ENCODE measurements around the gene IMPG2.

Gene IMPG2

DNA sequence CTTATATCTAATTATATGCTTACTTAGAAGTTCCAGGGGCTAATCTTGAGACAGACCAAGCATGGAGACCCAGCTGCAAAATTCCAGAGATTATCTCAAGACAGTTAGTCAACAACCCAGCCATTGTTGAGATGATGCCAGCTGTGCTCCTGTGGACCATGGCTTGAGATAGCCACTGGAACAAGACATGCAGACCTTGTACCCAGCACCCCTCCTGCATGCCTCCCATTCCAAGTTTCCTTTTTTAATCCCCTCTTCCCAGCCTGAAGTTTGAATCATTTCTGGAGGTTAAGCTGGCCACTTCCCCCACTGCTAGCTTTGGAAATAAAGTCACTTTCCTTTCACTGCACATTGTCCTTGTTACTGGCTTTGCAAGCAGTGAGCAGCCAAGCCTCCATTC, 53.8 kb downstream of the IMPG2 start:
- H4K8ac ChIP-seq (ENCODE audit: low read length), result no peak overlapping the region
- H3K4ac ChIP-seq (ENCODE audit: low read depth in 1 of 2, low read length in 2 of 2), result no peak overlapping the region
- no peak for DNase-seq
- H3K9me3 ChIP-seq (ENCODE audit: control insufficient read depth, low read length), result no peaks in the 10 kb centered on the region
- no peak overlapping the region for H2BK5ac ChIP-seq (ENCODE audit: low read depth, low read length, poor library complexity, severe bottlenecking)
- no peak overlapping the region for H3K23ac ChIP-seq (ENCODE audit: low read length in 2 of 2)
- H3K4me1 ChIP-seq (ENCODE audit: control insufficient read depth, insufficient read depth, low read depth, low read length), result no peaks in the 10 kb centered on the region
- no peak overlapping the region for H3K9ac ChIP-seq (ENCODE audit: low read length)
- no peaks in the 10 kb centered on the region for H3K27me3 ChIP-seq (ENCODE audit: control insufficient read depth in 1 of 2, insufficient read depth in 1 of 2, low read length in 2 of 2)
- H2AFZ ChIP-seq (ENCODE audit: low read depth, low read length), result no peak overlapping the region
- no peaks in the 10 kb centered on the region for H3K36me3 ChIP-seq (ENCODE audit: control insufficient read depth in 1 of 2, insufficient read depth in 2 of 2, low read depth in 1 of 2, low read length in 2 of 2)
- no peaks in the 10 kb centered on the region for H3K79me1 ChIP-seq (replicated peaks; ENCODE audit: low read length, poor library complexity, severe bottlenecking)
- H2BK120ac ChIP-seq (ENCODE audit: low read depth, low read length), result no peak overlapping the region
- no peak overlapping the region for H2BK12ac ChIP-seq (ENCODE audit: low read length in 2 of 2)
- no peak overlapping the region for H2BK15ac ChIP-seq (ENCODE audit: low read depth, poor library complexity, severe bottlenecking)
- no peak overlapping the region for H4K91ac ChIP-seq (ENCODE audit: low read length)
- no peak overlapping the region for H3K27ac ChIP-seq (ENCODE audit: low read length, poor library complexity, severe bottlenecking)
- H2AK5ac ChIP-seq (ENCODE audit: low read length, severe bottlenecking), result no peak overlapping the region
- H3K18ac ChIP-seq (ENCODE audit: low read depth in 1 of 2, low read length in 2 of 2), result no peak overlapping the region
- no peak overlapping the region for H3K4me2 ChIP-seq (ENCODE audit: low read length, poor library complexity, severe bottlenecking)
- no peak overlapping the region for H3K14ac ChIP-seq (ENCODE audit: low read length in 2 of 2)
- no peak overlapping the region for H3K4me3 ChIP-seq (ENCODE audit: insufficient read depth in 1 of 2, low read depth in 1 of 2, low read length in 2 of 2)

DNA sequence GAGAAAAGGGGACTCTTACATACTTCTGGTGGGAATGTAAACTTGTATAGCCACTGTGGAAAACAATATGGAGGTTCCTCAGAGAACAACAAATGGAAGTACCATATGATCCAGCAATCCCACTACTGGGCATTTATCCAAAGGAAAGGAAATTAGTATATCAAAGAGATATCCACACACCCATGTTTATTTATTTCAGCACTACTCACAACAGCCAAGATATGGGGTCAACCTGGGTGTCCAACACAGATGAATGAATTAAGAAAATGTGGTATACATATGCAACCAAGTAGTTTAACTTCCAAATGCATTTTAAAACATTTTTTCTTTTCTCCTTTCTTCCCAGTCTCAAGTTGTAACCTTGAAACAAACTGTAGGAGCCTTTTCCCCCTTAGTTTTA, 54.3 kb downstream of the IMPG2 start:
- H3K4me1 ChIP-seq (ENCODE audit: control insufficient read depth, insufficient read depth, low read depth, low read length), result no peaks in the 10 kb centered on the region
- H4K8ac ChIP-seq (ENCODE audit: low read length), result no peak overlapping the region
- H3K9me3 ChIP-seq (ENCODE audit: control insufficient read depth, low read length), result no peaks in the 10 kb centered on the region

DNA sequence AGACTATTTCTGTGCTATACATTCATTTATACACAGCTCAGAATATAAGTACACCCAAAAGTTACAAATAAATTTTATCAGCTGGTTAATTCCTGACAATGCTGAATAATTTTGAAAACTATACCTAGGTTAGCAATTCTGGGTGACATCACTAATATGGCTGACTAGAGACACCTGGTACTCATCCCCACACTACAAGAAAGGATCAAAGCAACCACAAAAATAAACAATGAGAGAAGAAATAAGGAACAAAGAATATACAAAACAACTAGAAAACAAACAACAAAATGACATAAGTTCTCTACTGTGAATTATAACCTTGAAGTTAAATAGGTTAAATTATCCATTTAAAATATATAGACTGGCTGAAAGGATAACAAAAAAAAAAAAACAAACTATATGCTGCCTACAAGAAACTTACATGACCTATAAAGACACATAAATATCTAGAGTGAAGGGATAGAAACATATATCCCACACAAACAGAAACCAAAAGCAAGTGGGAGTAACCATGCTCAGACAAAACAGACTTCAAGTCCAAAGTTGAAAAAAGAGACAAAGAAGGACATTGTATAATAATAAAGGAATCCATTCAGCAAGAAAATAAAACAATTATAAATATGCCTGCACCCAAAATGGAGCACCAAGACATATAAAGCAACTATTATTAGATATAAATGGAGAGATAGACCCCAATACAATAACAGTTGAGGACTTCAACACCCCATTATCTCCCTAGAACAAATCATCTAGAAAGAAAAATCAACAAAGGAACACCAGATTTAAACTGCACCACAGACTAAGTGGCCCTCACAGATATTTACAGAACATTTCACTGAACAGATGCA, 57.8 kb downstream of the IMPG2 start:
- H3K4ac ChIP-seq (ENCODE audit: low read depth in 1 of 2, low read length in 2 of 2), result no peak overlapping the region
- H4K91ac ChIP-seq (ENCODE audit: low read length), result no peak overlapping the region
- H3K14ac ChIP-seq (ENCODE audit: low read length in 2 of 2), result no peak overlapping the region
- H3K4me3 ChIP-seq (ENCODE audit: insufficient read depth in 1 of 2, low read depth in 1 of 2, low read length in 2 of 2), result no peak overlapping the region
- H3K79me1 ChIP-seq (replicated peaks; ENCODE audit: low read length, poor library complexity, severe bottlenecking), result no peaks in the 10 kb centered on the region
- H2AK5ac ChIP-seq (ENCODE audit: low read length, severe bottlenecking), result no peak overlapping the region
- no peak overlapping the region for H2BK120ac ChIP-seq (ENCODE audit: low read depth, low read length)
- no peak overlapping the region for H3K27ac ChIP-seq (ENCODE audit: low read length, poor library complexity, severe bottlenecking)
- H3K23ac ChIP-seq (ENCODE audit: low read length in 2 of 2), result no peak overlapping the region
- H2BK5ac ChIP-seq (ENCODE audit: low read depth, low read length, poor library complexity, severe bottlenecking), result no peak overlapping the region
- no peak overlapping the region for H2BK15ac ChIP-seq (ENCODE audit: low read depth, poor library complexity, severe bottlenecking)
- H3K36me3 ChIP-seq (ENCODE audit: control insufficient read depth in 1 of 2, insufficient read depth in 2 of 2, low read depth in 1 of 2, low read length in 2 of 2), result no peaks in the 10 kb centered on the region
- no peak overlapping the region for H3K9ac ChIP-seq (ENCODE audit: low read length)
- H2AFZ ChIP-seq (ENCODE audit: low read depth, low read length), result no peak overlapping the region
- no peak overlapping the region for H3K4me2 ChIP-seq (ENCODE audit: low read length, poor library complexity, severe bottlenecking)
- no peak overlapping the region for H2BK12ac ChIP-seq (ENCODE audit: low read length in 2 of 2)
- H3K27me3 ChIP-seq (ENCODE audit: control insufficient read depth in 1 of 2, insufficient read depth in 1 of 2, low read length in 2 of 2), result no peaks in the 10 kb centered on the region
- no peak overlapping the region for H3K18ac ChIP-seq (ENCODE audit: low read depth in 1 of 2, low read length in 2 of 2)
- no peaks in the 10 kb centered on the region for H3K9me3 ChIP-seq (ENCODE audit: control insufficient read depth, low read length)
- H4K8ac ChIP-seq (ENCODE audit: low read length), result no peak overlapping the region
- H3K4me1 ChIP-seq (ENCODE audit: control insufficient read depth, insufficient read depth, low read depth, low read length), result no peaks in the 10 kb centered on the region
- no peak for DNase-seq

More for the DNA sequence above, 54.3 kb downstream of the IMPG2 start:
- H3K27ac ChIP-seq (ENCODE audit: low read length, poor library complexity, severe bottlenecking), result no peak overlapping the region
- H3K9ac ChIP-seq (ENCODE audit: low read length), result no peak overlapping the region
- no peaks in the 10 kb centered on the region for H3K79me1 ChIP-seq (replicated peaks; ENCODE audit: low read length, poor library complexity, severe bottlenecking)
- no peaks in the 10 kb centered on the region for H3K27me3 ChIP-seq (ENCODE audit: control insufficient read depth in 1 of 2, insufficient read depth in 1 of 2, low read length in 2 of 2)
- no peak overlapping the region for H3K23ac ChIP-seq (ENCODE audit: low read length in 2 of 2)
- no peak overlapping the region for H2BK120ac ChIP-seq (ENCODE audit: low read depth, low read length)
- H2AFZ ChIP-seq (ENCODE audit: low read depth, low read length), result no peak overlapping the region
- H3K14ac ChIP-seq (ENCODE audit: low read length in 2 of 2), result no peak overlapping the region
- H3K4me2 ChIP-seq (ENCODE audit: low read length, poor library complexity, severe bottlenecking), result no peak overlapping the region
- no peak overlapping the region for H3K4ac ChIP-seq (ENCODE audit: low read depth in 1 of 2, low read length in 2 of 2)
- DNase-seq, result no peak
- H3K36me3 ChIP-seq (ENCODE audit: control insufficient read depth in 1 of 2, insufficient read depth in 2 of 2, low read depth in 1 of 2, low read length in 2 of 2), result no peaks in the 10 kb centered on the region
- no peak overlapping the region for H3K4me3 ChIP-seq (ENCODE audit: insufficient read depth in 1 of 2, low read depth in 1 of 2, low read length in 2 of 2)
- no peak overlapping the region for H2BK5ac ChIP-seq (ENCODE audit: low read depth, low read length, poor library complexity, severe bottlenecking)
- H2BK12ac ChIP-seq (ENCODE audit: low read length in 2 of 2), result no peak overlapping the region
- no peak overlapping the region for H2AK5ac ChIP-seq (ENCODE audit: low read length, severe bottlenecking)
- no peak overlapping the region for H4K91ac ChIP-seq (ENCODE audit: low read length)
- no peak overlapping the region for H2BK15ac ChIP-seq (ENCODE audit: low read depth, poor library complexity, severe bottlenecking)
- no peak overlapping the region for H3K18ac ChIP-seq (ENCODE audit: low read depth in 1 of 2, low read length in 2 of 2)

DNA sequence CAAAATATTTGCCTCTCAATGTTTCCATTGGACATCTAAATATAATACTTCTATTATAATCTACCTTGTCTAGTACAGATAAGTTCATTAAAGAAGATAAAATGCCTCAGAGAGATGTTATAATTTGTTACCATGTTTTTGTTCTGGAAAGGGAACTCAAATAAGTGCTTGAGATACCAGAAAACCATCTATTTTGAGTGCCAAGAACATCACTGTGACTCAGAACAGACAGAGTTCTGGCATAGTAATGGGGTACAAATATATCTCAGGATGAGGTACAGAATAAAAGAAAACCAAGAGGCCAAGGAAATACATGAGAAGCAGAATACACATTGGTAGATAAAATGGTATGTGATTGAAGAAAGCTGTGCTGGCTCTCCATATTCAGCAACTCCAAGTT, 58.9 kb downstream of the IMPG2 start:
- H4K91ac ChIP-seq (ENCODE audit: low read length), result no peak overlapping the region
- no peaks in the 10 kb centered on the region for H3K27me3 ChIP-seq (ENCODE audit: control insufficient read depth in 1 of 2, insufficient read depth in 1 of 2, low read length in 2 of 2)
- no peak overlapping the region for H3K4me3 ChIP-seq (ENCODE audit: insufficient read depth in 1 of 2, low read depth in 1 of 2, low read length in 2 of 2)
- DNase-seq, result no peak
- no peak overlapping the region for H2BK12ac ChIP-seq (ENCODE audit: low read length in 2 of 2)
- H3K23ac ChIP-seq (ENCODE audit: low read length in 2 of 2), result no peak overlapping the region
- H4K8ac ChIP-seq (ENCODE audit: low read length), result no peak overlapping the region
- no peak overlapping the region for H2BK15ac ChIP-seq (ENCODE audit: low read depth, poor library complexity, severe bottlenecking)
- H3K79me1 ChIP-seq (replicated peaks; ENCODE audit: low read length, poor library complexity, severe bottlenecking), result no peaks in the 10 kb centered on the region
- H2AK5ac ChIP-seq (ENCODE audit: low read length, severe bottlenecking), result no peak overlapping the region
- no peak overlapping the region for H2BK5ac ChIP-seq (ENCODE audit: low read depth, low read length, poor library complexity, severe bottlenecking)
- no peak overlapping the region for H3K4me2 ChIP-seq (ENCODE audit: low read length, poor library complexity, severe bottlenecking)
- no peak overlapping the region for H2AFZ ChIP-seq (ENCODE audit: low read depth, low read length)
- H3K9me3 ChIP-seq (ENCODE audit: control insufficient read depth, low read length), result no peaks in the 10 kb centered on the region
- H3K4ac ChIP-seq (ENCODE audit: low read depth in 1 of 2, low read length in 2 of 2), result no peak overlapping the region
- H3K9ac ChIP-seq (ENCODE audit: low read length), result no peak overlapping the region
- H2BK120ac ChIP-seq (ENCODE audit: low read depth, low read length), result no peak overlapping the region
- no peaks in the 10 kb centered on the region for H3K36me3 ChIP-seq (ENCODE audit: control insufficient read depth in 1 of 2, insufficient read depth in 2 of 2, low read depth in 1 of 2, low read length in 2 of 2)
- H3K18ac ChIP-seq (ENCODE audit: low read depth in 1 of 2, low read length in 2 of 2), result no peak overlapping the region
- no peak overlapping the region for H3K27ac ChIP-seq (ENCODE audit: low read length, poor library complexity, severe bottlenecking)
- no peak overlapping the region for H3K14ac ChIP-seq (ENCODE audit: low read length in 2 of 2)
- H3K4me1 ChIP-seq (ENCODE audit: control insufficient read depth, insufficient read depth, low read depth, low read length), result no peaks in the 10 kb centered on the region

Measured in mesenchymal stem cell (in vitro differentiated cells and primary cell).